Glomerular endothelial cell (primary cell): ENCODE results near the gene CLDN6. TPM values are rescaled to one million over a fixed set of nuclear protein-coding genes. Genes with fewer than 3 reads are reported as not detected.
A peak's percentile ranks its signal among the peaks of the same experiment; 100 is the strongest.

Source experiments
- DNase-seq: peaks from one replicate; pipeline ENCODE4 v3.0.0-alpha.2; 2011; ENCODE audit warnings: low read depth, low spot score; ENCODE audit errors: extremely low read depth
- total RNA-seq: library from RNA; depleted of rRNA; stranded (reverse); fragments of >200 nt; gene quantifications from 2 replicates; pipeline ENCODE4 v1.2.3, GENCODE V29; 2015

The CLDN6 gene
- total RNA-seq, 1 donor from 2014 or later = 0.12 TPM

- DNase-seq = no peak
Observed at GRCh38 chr16:3015865-3016521, 2.0 kb downstream of the CLDN6 start.

DNA sequence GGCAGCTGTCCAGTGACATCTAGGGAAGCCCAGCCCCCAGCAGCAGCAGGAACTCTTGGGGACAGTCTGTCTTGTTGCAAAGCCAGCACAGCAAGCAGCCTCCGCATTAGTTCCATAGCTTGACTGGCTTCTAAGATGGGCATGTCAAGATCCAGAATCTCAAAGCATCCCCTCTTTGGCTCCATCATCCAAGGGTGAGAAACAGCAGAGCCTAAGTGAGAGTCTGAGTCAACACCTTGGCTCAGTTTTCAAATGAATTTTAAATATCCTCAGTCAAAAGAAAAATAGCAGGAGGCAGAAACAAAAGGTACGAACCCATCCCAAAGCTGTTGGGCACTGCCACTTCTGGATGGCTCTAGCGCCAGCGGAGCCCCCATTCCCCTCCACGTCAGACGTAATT lies 3.0 kb downstream of the CLDN6 start:
- DNase-seq = no peak

GRCh38 chr16:3013998-3014690 lies 3.8 kb downstream of the CLDN6 start:
- no peak for DNase-seq

DNA sequence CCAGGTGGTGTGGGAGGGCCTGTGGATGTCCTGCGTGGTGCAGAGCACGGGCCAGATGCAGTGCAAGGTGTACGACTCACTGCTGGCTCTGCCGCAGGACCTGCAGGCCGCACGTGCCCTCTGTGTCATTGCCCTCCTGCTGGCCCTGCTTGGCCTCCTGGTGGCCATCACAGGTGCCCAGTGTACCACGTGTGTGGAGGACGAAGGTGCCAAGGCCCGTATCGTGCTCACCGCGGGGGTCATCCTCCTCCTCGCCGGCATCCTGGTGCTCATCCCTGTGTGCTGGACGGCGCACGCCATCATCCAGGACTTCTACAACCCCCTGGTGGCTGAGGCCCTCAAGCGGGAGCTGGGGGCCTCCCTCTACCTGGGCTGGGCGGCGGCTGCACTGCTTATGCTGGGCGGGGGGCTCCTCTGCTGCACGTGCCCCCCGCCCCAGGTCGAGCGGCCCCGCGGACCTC lies 4.5 kb downstream of the CLDN6 start:
- no peak for DNase-seq

- no peak for DNase-seq
Observed at GRCh38 chr16:3012828-3013420, 5.1 kb downstream of the CLDN6 start, which contains the start of gene CLDN9. TSS of gene CLDN9 (plus strand) at chr16:3012923. CDS start at chr16:3013363, 440 bp downstream.

DNA sequence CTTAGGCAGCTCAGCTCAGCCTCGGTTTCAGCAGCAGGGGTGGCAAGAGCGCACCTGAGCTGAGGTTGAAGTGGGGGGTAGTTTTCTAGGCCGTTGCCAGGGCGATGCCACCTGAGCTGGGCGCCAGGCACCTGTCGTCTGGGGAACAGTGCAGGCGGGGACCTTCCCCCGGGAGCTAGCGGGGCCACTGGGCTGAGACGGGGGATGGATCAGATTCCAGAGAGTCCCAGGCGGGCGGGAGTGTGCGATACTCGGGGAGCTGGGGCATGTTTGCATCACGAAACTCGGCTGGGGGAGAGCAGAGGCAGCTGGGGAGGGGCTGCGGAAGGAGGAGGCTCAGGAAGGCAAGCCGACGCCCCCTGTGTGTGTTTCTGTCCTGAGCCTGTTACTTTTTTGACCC lies 5.7 kb downstream of the CLDN6 start:
- no peak for DNase-seq

- DNase-seq = no peak
Observed at GRCh38 chr16:3010510-3010909, 7.5 kb downstream of the CLDN6 start.

GRCh38 chr16:3009568-3010390 lies 8.2 kb downstream of the CLDN6 start:
- DNase-seq = no peak

DNA sequence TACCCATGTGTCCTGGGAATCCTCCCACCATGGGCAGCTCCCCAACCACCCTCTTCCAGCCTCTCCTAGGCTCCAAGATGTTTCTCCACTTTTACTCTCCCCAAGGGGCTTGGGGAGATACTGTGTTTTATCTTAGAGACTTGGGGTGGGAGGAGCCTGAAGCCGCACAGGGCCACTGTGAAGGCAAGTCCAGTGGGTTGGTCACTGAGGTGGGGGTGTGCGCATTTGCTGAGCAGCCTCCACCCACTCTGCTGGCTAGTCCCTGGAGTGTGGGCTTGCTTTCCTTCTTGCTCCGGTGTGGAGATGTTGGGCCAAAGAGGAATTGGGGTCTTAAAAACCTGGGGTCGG lies 9.3 kb downstream of the CLDN6 start:
- no peak for DNase-seq

- DNase-seq = no peak
Observed at GRCh38 chr16:3007957-3008689, 9.9 kb downstream of the CLDN6 start.

GRCh38 chr16:3007059-3007956 lies 10.7 kb downstream of the CLDN6 start:
- no peak for DNase-seq

GRCh38 chr16:3004781-3005284 lies 13.2 kb downstream of the CLDN6 start:
- no peak for DNase-seq

DNA sequence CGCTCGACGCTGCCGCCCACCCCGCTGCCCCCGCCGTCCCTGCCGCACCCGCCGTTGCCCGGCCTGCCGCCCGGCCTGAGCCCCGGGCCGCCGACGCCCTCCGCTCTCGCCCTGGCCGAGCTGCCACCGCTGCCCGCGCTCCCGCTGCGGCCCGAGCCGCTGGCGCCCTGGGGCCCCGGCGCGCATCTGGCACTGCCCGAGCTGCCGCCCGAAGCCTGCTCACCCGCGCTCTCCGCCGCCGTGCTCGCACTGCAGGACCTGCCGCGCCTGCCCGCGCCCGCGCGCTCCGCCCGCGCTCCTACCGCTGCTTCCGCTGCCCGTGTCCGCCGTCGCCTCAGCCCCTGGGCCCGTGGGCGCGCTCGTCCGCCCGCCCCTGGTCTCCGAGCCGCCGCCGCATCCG lies 13.7 kb downstream of the CLDN6 start:
- no peak for DNase-seq

DNA sequence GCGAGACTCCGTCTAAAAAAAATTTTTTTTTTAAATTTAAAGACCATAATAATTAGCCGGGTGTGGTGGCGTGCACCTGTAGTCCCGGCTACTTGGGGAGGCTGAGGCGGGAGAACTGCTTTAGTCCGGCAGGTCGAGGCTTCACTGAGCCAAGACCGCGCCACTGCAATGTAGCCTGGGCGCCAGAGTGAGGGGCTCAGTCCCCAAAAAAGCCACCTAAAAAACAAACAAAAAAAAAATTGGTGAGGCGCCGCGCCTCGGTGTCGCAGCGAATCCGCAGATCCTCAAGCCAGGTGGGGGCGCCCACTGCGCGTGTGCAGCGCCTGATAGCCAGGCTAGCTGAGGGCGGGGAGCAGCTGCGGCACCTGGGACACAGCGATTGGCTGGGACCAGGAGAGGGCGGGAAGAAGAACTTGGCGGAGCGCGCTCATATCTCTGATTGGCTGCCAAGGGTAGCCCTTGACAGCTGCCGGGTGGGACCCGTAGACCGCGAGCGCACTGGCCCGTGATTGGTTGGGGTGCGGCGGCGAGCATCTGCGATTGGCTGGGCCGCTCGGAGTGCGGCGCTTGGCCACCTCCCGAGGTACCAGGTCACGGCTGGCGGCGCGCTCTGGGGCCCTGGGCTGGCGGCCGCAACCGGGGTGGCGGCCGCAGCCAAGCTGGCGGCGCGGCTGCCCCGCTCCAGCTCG lies 14.3 kb downstream of the CLDN6 start:
- DNase-seq = peak; percentile 87

DNA sequence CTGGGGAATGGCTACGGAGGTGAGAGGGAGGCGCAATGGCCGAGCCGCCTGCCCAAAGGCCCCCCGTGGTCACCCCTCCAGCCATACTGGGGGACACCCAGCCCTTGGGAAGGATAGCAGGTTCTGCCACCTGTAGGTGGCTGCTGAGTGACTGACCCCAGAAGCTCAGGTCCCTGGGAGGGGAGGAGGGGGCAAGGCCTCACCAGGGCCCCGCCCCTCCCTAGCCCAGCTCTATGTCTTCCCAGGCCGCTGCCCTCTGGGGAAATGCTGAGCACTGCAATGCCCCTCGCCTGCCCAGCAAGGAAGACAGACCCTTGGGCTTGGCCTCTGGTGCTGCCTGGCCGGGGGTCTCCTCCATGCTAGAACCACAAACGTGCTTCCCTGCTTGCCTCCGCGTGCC lies 16.7 kb downstream of the CLDN6 start:
- no peak for DNase-seq

- no peak for DNase-seq
Observed at GRCh38 chr16:3000540-3000939, 17.4 kb downstream of the CLDN6 start.

DNA sequence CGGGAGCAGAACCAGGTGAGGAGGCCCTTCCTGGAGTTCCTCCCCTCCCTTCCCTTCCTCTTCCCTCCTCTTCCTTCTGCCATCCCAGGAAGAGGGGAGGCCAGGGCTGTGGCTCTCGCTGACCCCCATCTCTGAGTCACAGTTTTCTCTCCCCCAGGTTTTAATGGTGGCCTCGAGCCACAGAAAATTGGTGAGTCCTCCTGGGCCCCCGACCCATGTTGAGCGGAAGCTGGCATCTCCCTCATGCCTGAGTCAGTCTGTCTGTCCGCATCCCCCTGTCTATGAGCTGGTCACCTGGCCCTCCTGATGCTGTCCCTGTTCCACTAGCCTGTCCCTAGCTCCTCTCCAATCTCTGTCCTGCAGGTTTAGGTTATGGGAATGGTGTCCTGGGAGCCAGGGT lies 18.1 kb downstream of the CLDN6 start:
- DNase-seq = no peak

GRCh38 chr16:2996298-2996697 lies 21.7 kb downstream of the CLDN6 start:
- DNase-seq = no peak
